ENCODE results near the gene ZC3H12C. TPM values are rescaled to one million over a fixed set of nuclear protein-coding genes. Genes with fewer than 3 reads are reported as not detected.

ZC3H12C gene
- total RNA-seq, 2 experiments from 2014 or later: not detected

DNA sequence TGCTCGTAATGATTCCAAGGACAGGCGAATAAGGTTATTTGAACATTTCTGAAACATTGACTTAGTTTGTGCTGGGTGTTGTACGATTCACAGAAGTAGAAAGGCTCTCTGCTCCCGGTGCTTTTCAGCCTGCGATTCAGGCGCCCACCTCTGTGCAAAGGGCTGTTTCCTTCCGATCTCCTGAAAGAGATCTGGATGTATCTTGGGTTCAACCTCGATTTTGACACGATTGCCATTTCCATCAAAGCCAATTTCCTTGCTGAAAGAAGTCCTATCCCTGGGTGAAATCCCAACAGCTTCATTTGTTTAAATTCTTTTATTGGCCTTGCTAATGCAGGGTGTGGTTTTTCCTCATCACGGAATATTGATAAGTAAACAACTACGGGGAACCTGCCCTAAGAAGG is 1.1 kb upstream of the ZC3H12C start:
- no peak overlapping the region for H3K4me3 ChIP-seq (ENCODE audit: low read depth, low read length, poor library complexity, severe bottlenecking)
- POLR2A ChIA-PET: no interaction called here
- H3K4me1 ChIP-seq (ENCODE audit: insufficient read depth, low read length, poor library complexity, severe bottlenecking): no peaks in the 10 kb centered on the region
- H3K4me2 ChIP-seq (ENCODE audit: low read length): no peak overlapping the region
- DNase-seq (ENCODE audit: low spot score): no peak
- H3K27ac ChIP-seq (ENCODE audit: low read depth, low read length, poor library complexity, severe bottlenecking): no peak overlapping the region
- no peaks in the 10 kb centered on the region for H4K20me1 ChIP-seq (ENCODE audit: insufficient read depth, low read length)
- no peak overlapping the region for H2AFZ ChIP-seq (ENCODE audit: low read length)
- CTCF ChIA-PET (ENCODE audit: unreplicated experiment): no interaction called here
- no peaks in the 10 kb centered on the region for H3K9me2 ChIP-seq (ENCODE audit: insufficient read depth, low read length)
- no peaks in the 10 kb centered on the region for H3K9me3 ChIP-seq (ENCODE audit: low read length)
- intact Hi-C loops (cut with micrococcal nuclease; ENCODE audit: unreplicated experiment): no loop called here
- H3K36me3 ChIP-seq (ENCODE audit: insufficient read depth, low read length): no peaks in the 10 kb centered on the region
- no peaks in the 10 kb centered on the region for H3K79me2 ChIP-seq (ENCODE audit: insufficient read depth, low read depth, low read length)
- BruUV-seq (replicated peaks): no TSS peak
- TF ChIP-seq, protein P1, sequence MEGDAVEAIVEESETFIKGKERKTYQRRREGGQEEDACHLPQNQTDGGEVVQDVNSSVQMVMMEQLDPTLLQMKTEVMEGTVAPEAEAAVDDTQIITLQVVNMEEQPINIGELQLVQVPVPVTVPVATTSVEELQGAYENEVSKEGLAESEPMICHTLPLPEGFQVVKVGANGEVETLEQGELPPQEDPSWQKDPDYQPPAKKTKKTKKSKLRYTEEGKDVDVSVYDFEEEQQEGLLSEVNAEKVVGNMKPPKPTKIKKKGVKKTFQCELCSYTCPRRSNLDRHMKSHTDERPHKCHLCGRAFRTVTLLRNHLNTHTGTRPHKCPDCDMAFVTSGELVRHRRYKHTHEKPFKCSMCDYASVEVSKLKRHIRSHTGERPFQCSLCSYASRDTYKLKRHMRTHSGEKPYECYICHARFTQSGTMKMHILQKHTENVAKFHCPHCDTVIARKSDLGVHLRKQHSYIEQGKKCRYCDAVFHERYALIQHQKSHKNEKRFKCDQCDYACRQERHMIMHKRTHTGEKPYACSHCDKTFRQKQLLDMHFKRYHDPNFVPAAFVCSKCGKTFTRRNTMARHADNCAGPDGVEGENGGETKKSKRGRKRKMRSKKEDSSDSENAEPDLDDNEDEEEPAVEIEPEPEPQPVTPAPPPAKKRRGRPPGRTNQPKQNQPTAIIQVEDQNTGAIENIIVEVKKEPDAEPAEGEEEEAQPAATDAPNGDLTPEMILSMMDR (conservative IDR thresholded peaks at IDR 0.05; ENCODE audit: low read length): no peak
- TF ChIP-seq EZH2phosphoT487 (IDR thresholded peaks at IDR 0.05; ENCODE audit: borderline replicate concordance, low read depth, low read length): no peak

DNA sequence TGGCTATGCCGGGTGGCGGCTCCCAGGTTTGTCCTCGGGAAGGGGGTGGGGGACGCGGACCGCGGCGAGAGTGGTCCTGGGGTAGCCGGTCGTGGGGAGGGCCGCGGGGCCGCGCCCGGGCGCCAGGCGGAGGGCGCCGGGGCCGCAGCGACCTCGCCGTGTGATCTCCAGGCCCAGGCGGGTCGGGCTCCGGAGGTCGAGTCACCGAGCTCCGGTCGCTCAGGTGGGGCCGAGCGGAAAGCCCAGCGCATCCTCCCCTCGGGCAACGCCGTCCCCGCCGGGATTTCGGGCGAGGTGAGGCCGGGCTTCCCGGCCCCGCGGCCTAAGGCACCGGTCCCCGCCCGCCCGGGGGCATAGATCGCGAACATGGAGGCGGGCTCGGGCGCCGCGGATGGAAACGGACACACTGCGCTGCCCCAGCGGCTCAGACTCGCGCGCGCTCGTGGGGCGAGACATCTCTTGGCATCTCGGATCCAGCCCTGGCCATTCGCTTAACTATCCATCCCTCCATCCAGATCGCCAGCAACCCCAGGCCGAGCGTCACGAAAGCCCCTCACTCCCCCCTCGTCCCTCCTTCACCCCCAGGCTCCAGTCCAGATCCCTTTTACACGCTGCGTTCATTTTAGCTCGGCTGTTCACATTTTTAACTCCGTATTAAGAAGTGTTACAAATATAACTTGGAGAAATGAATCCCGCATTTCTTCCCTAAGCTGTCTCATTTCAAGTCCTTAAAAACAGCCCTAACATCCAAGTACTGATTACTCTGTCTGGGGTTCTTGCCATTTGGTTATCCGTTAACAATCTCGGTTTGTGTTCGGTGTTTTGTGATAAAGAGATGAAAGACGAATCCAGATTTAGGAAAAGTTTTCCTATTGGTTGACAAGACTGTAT is 460 bp downstream of the ZC3H12C start:
- no peaks in the 10 kb centered on the region for H3K36me3 ChIP-seq (ENCODE audit: insufficient read depth, low read length)
- ChIA-PET POLR2A (no interaction called here), CTCF (ENCODE audit: unreplicated experiment) (no interaction called here)
- no TSS peak for BruUV-seq (replicated peaks)
- no peak overlapping the region for H3K27ac ChIP-seq (ENCODE audit: low read depth, low read length, poor library complexity, severe bottlenecking)
- no peak overlapping the region for H2AFZ ChIP-seq (ENCODE audit: low read length)
- no peak overlapping the region for H3K4me3 ChIP-seq (ENCODE audit: low read depth, low read length, poor library complexity, severe bottlenecking)
- TF ChIP-seq, protein P1 (conservative IDR thresholded peaks at IDR 0.05; ENCODE audit: low read length): no peak
- no peak for TF ChIP-seq EZH2phosphoT487 (IDR thresholded peaks at IDR 0.05; ENCODE audit: borderline replicate concordance, low read depth, low read length)
- H3K4me2 ChIP-seq (ENCODE audit: low read length): no peak overlapping the region
- H3K9me3 ChIP-seq (ENCODE audit: low read length): no peaks in the 10 kb centered on the region
- H3K9me2 ChIP-seq (ENCODE audit: insufficient read depth, low read length): no peaks in the 10 kb centered on the region
- DNase-seq (ENCODE audit: low spot score): no peak
- intact Hi-C loops (cut with micrococcal nuclease; ENCODE audit: unreplicated experiment): no loop called here
- H3K79me2 ChIP-seq (ENCODE audit: insufficient read depth, low read depth, low read length): no peaks in the 10 kb centered on the region
- H3K4me1 ChIP-seq (ENCODE audit: insufficient read depth, low read length, poor library complexity, severe bottlenecking): no peaks in the 10 kb centered on the region
- H4K20me1 ChIP-seq (ENCODE audit: insufficient read depth, low read length): no peaks in the 10 kb centered on the region
